GM12878 (cell line): ENCODE data around the gene HRG. TPM values are rescaled to one million over a fixed set of nuclear protein-coding genes. Genes with fewer than 3 reads are reported as not detected.

Experiments used
- ATAC-seq: fragments of 200-7000 bp; cut with Tn5 transposase; 3 replicates; pipeline ENCODE4 v1.9.1; 2020; ENCODE audit warnings: mild to moderate bottlenecking, moderate library complexity
- BruUV-seq: library from RNA; stranded (reverse); fragments of 400-500 nt; replicated peaks from 2 replicates; lab custom pipeline; 2021; lab: Mats Ljungman, UMichigan
- CTCF ChIA-PET: fragments of 300-600 bp; sonication (Branson Sonifier 250); formaldehyde crosslinking; extraction: SDS; loops from one replicate; lab custom pipeline; 2021; ENCODE audit warnings: inconsistent platforms; lab: Yijun Ruan, JAX
- POLR2A ChIA-PET: fragments of 350-600 bp; formaldehyde crosslinking; extraction: SDS; loops from one replicate; lab custom pipeline; 2021; ENCODE audit warnings: inconsistent platforms; lab: Charles Lee
- RAD21 ChIA-PET: fragments of 300-600 bp; sonication (Branson Sonifier 250); formaldehyde crosslinking; loops from one replicate; lab custom pipeline; 2023; ENCODE audit warnings: antibody characterized with exemption; ENCODE audit not compliant: unreplicated experiment; lab: Charles Lee
- SMC1A ChIA-PET: fragments of 300-600 bp; sonication (Branson Sonifier 250); formaldehyde crosslinking; loops from one replicate; lab custom pipeline; 2023; ENCODE audit not compliant: unreplicated experiment, uncharacterized antibody; lab: Charles Lee
- DNase-seq: peaks from one replicate; pipeline ENCODE4 v3.0.0-alpha.2; 2011; ENCODE audit warnings: low read depth, low spot score
- FAIRE-seq: peaks from 3 replicates; lab custom pipeline; 2011; peaks lifted over from hg19 to GRCh38; lab: Jason Lieb, UNC
- H2AFZ ChIP-seq: 2 replicates; pipeline ENCODE4 v1.6.0; 2011; ENCODE audit warnings: low read depth, low read length, control low read depth; ENCODE audit not compliant: control insufficient read depth
- H3K27ac ChIP-seq: 2 replicates; pipeline ENCODE4 v1.5.1; 2011; ENCODE audit warnings: control low read depth; ENCODE audit not compliant: control insufficient read depth, insufficient read depth
- H3K27me3 ChIP-seq, 2 experiments: replicated peaks in 1 of 2; 2 replicates each; pipeline versions ENCODE4 v1.6.0 to v1.6.1; 2011; ENCODE audit warnings: low read length in 1 of 2; ENCODE audit not compliant: control insufficient read depth in 2 of 2, insufficient read depth in 2 of 2
- H3K36me3 ChIP-seq, 2 experiments: 2 replicates each; pipeline ENCODE4 v1.5.1; 2011; ENCODE audit warnings: low read length in 1 of 2; ENCODE audit not compliant: control insufficient read depth in 2 of 2, insufficient read depth in 2 of 2
- H3K4me1 ChIP-seq: 2 replicates; pipeline ENCODE4 v1.6.1; 2011; ENCODE audit warnings: mild to moderate bottlenecking, low read length, moderate library complexity, mixed read lengths; ENCODE audit not compliant: control insufficient read depth, insufficient read depth
- H3K4me2 ChIP-seq: 2 replicates; pipeline ENCODE4 v1.6.0; 2011; ENCODE audit warnings: control low read depth; ENCODE audit not compliant: control insufficient read depth, insufficient read depth
- H3K4me3 ChIP-seq: fragments of 200-600 bp; sonication (generic); 2 replicates; pipeline ENCODE4 v1.5.1; 2016
- H3K79me2 ChIP-seq: 2 replicates; pipeline ENCODE4 v1.6.0; 2011; ENCODE audit warnings: low read length; ENCODE audit not compliant: control insufficient read depth, insufficient read depth
- H3K9ac ChIP-seq: 2 replicates; pipeline ENCODE4 v1.8.0; 2011; ENCODE audit warnings: low read length, control low read depth, mixed read lengths; ENCODE audit not compliant: control insufficient read depth, insufficient read depth
- H3K9me3 ChIP-seq: replicated peaks from 3 replicates; pipeline ENCODE4 v1.5.1; 2011; ENCODE audit warnings: mild to moderate bottlenecking, low read length; ENCODE audit not compliant: control insufficient read depth, insufficient read depth
- H4K20me1 ChIP-seq: 2 replicates; pipeline ENCODE4 v1.6.0; 2011; ENCODE audit not compliant: control insufficient read depth, insufficient read depth
- CBFB ChIP-seq: IDR thresholded peaks from 2 replicates; pipeline ENCODE4 v1.6.1; 2016; ENCODE audit warnings: antibody characterized with exemption, low read depth
- CUX1 ChIP-seq: IDR thresholded peaks from 2 replicates; pipeline ENCODE4 v1.6.1; 2012; ENCODE audit warnings: improper control_type of control experiment, low read depth, low read length; ENCODE audit not compliant: insufficient replicate concordance
- ESRRA ChIP-seq: IDR thresholded peaks from 2 replicates; pipeline ENCODE4 v1.6.1; 2012; ENCODE audit warnings: mild to moderate bottlenecking, low read length, improper control_type of control experiment
- HDAC6 ChIP-seq: fragments of 200-600 bp; sonication (generic); IDR thresholded peaks from one replicate; pipeline ENCODE4 v1.8.0; 2017; ENCODE audit warnings: antibody characterized with exemption; ENCODE audit not compliant: unreplicated experiment
- MAX ChIP-seq: IDR thresholded peaks from 2 replicates; pipeline ENCODE4 v1.6.1; 2012; ENCODE audit warnings: low read depth, low read length, improper control_type of control experiment
- RB1 ChIP-seq: fragments of 450-650 bp; formaldehyde crosslinking; IDR thresholded peaks from 2 replicates; pipeline ENCODE4 v1.6.1; 2017; ENCODE audit warnings: mild to moderate bottlenecking, borderline replicate concordance
- SIN3A ChIP-seq: IDR thresholded peaks from 2 replicates; pipeline ENCODE4 v1.6.1; 2012; ENCODE audit warnings: low read depth, low read length, improper control_type of control experiment
- STAT3 ChIP-seq: IDR thresholded peaks from 2 replicates; pipeline ENCODE4 v1.6.1; 2011; ENCODE audit warnings: low read depth, low read length, improper control_type of control experiment
- WGBS: methylation state at CpG from one replicate; pipeline ENCODE4 v1.1.6; 2016; ENCODE audit warnings: low lambda C conversion rate; ENCODE audit not compliant: insufficient replicate concordance, insufficient coverage; ENCODE audit errors: missing lambda C conversion rate; 5-methylcytosine and 5-hydroxymethylcytosine counted together
- in situ Hi-C: fragments of 300-500 bp; cut with MboI; formaldehyde crosslinking; loops from 9 replicates; pipeline ENCODE4 v1.14.3; 2018; ENCODE audit warnings: mixed read lengths
- intact Hi-C: fragments of 100-400 bp; cut with micrococcal nuclease; formaldehyde crosslinking; loops from one replicate; pipeline ENCODE4 v1.14.2; 2022; ENCODE audit not compliant: unreplicated experiment
- polyA plus RNA-seq, 11 experiments: library from polyadenylated mRNA; depleted of rRNA in 4 of 11; unstranded in 6 of 11; stranded (reverse) in 5 of 11; fragments of >200 nt; fragmentation: Nextera tagmentation in 4 of 11; fragmentation: Illumina TruSeq in 1 of 11; extraction: Ambion mirVana in 4 of 11; extraction: Trizol in 1 of 11; gene quantifications; 1 replicate in 1 of 11; 2 replicates in 10 of 11; pipeline versions ENCODE4 v1.2.1 to v1.2.3, GENCODE V29; 2011 to 2016; ENCODE audit warnings: inconsistent platforms in 2 of 11, missing spikeins in 2 of 11, low read depth in 1 of 11
- total RNA-seq, 4 experiments: library from RNA; depleted of rRNA in 3 of 4; stranded (reverse); fragments of >200 nt in 3 of 4; fragmentation: Illumina TruSeq in 1 of 4; extraction: Trizol in 1 of 4; gene quantifications; 2 replicates each; pipeline versions ENCODE4 v1.2.1 to v1.2.3, GENCODE V29; 2013 to 2021
- TF ChIP-seq, protein P1 (sequence below): IDR thresholded peaks from 2 replicates; pipeline ENCODE4 v1.6.1; 2011; ENCODE audit warnings: low read depth, low read length, improper control_type of control experiment, borderline replicate concordance

The HRG gene
- total and polyA plus RNA-seq, 10 of the 15 experiments (the other 5 are each of a cell fraction or from before 2014, with no cell fraction given): 0.21 TPM; not detected in 9

DNA sequence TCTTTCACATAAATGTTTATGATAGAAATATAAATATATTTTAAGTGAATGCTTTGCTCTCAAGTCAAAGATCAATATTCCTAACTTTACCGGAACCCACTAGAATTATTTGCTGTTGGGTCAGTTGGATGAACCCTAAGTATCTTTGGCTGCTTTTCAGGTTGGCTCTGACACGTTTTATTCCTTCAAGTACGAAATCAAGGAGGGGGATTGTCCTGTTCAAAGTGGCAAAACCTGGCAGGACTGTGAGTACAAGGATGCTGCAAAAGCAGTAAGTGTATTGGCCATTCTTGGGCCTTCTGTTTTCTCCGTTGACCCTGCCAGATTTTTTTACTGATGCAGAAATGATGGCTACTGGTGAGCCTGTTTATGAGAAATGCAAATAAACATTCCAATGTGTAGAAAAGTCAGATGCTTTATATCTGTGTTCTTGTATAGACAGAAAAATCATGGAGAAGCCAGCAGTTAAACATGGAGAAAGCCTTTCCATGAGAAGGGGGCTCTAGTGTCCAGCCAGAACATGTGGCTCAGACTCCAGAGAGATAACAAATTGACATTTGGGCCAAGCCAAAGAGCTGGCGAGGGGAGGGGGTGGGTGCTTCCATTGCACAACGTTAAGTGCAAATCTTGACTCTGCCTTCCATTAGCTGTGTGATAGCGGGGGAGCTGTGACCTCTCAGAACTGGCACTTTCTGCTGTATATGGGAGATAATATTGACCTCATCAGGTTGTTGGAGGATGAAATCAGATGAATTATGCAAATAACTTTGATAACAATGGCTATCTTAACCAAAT is 54.3 kb downstream of the HRG start:
- 48% methylated on average over 7 of the region's 7 CpGs for WGBS
- FAIRE-seq (no peak), ATAC-seq (no peak), DNase-seq (no peak)
- ChIA-PET CTCF (no interaction called here), POLR2A (no interaction called here), SMC1A (no interaction called here), RAD21 (no interaction called here)
- Histone ChIP-seq H3K9ac (no peak overlapping the region), H3K27me3 (peaks cover 0 to 4% of the 10 kb centered on the region in 2 experiments; a peak in 2 of 4 replicates), H3K4me1 (no peaks in the 10 kb centered on the region), H3K9me3 (no peaks in the 10 kb centered on the region), H3K27ac (no peak overlapping the region), H3K4me2 (no peak overlapping the region), H3K79me2 (no peaks in the 10 kb centered on the region), H2AFZ (no peak overlapping the region), H3K4me3 (no peak overlapping the region), H4K20me1 (no peaks in the 10 kb centered on the region), H3K36me3 (no peaks in the 10 kb centered on the region)
- BruUV-seq: no TSS peak
- in situ Hi-C loops (no loop called here), intact Hi-C loops (no loop called here)
- TF ChIP-seq RB1 (no peak), HDAC6 (no peak), ESRRA (no peak), CUX1 (no peak), MAX (no peak), SIN3A (no peak), CBFB (no peak), STAT3 (no peak)
- TF ChIP-seq, protein P1, sequence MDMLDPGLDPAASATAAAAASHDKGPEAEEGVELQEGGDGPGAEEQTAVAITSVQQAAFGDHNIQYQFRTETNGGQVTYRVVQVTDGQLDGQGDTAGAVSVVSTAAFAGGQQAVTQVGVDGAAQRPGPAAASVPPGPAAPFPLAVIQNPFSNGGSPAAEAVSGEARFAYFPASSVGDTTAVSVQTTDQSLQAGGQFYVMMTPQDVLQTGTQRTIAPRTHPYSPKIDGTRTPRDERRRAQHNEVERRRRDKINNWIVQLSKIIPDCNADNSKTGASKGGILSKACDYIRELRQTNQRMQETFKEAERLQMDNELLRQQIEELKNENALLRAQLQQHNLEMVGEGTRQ: no peak
